Caki2 (cell line): ENCODE measurements around the gene MEGF11. TPM values are rescaled to one million over a fixed set of nuclear protein-coding genes. Genes with fewer than 3 reads are reported as not detected.

ENCODE experiments used
- DNase-seq: peaks from one replicate; pipeline ENCODE4 v3.0.0-alpha.2; 2015; ENCODE audit warnings: low read depth
- in situ Hi-C: cut with HindIII; loops from 2 replicates; pipeline ENCODE4 v1.10.0; 2016; ENCODE audit warnings: low sequenced_read_pairs, low pct_unique_long_range_greater_than_20kb, mixed read lengths
- total RNA-seq: library from RNA; depleted of rRNA; stranded (reverse); fragments of >200 nt; shearing (Covaris generic); gene quantifications from 2 replicates; pipeline ENCODE4 v1.2.3, GENCODE V29; 2014; ENCODE audit warnings: low replicate concordance

Gene MEGF11
- total RNA-seq, 1 experiment from 2014 or later, result not detected

DNA sequence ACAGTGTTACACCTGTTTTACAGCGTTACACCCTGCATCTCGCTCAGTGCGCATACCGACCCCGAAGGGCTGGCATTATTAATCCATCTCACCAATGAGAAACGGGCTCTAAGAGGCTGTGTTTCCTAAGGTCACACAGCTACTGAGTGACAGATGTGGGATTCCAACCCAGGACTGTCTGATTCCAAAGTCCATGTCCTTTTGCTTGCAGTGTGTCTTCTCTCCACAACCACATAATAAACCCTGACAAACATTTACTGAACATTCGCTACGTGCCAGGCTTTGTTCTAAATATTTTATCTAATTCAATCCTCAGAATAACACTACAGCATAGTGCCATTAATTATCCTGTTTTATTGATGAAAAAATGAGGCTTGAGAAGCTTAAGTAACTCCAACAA, 305.2 kb downstream of the MEGF11 start:
- in situ Hi-C loops, result no loop called here
- no peak for DNase-seq

DNA sequence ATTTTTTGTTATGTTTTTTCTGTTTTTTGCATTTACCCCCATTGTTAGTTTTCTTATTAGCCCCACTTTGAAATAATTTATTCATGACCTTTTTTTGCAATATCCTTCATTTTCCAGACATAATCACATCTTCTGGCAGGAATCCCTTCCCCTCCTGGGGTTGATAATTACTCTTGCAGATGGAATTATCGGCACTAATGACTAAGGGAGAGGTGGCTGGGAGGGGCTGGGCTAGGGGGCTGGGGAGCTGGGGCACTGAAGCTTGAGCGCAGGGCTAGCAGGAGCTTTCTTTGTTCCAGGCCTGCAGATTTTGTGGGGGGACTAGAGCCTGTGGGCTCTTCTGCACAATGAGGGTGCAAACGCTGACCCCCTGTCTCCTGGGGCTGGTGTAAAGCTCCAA, 306.5 kb downstream of the MEGF11 start:
- no peak for DNase-seq
- in situ Hi-C loops, result no loop called here

DNA sequence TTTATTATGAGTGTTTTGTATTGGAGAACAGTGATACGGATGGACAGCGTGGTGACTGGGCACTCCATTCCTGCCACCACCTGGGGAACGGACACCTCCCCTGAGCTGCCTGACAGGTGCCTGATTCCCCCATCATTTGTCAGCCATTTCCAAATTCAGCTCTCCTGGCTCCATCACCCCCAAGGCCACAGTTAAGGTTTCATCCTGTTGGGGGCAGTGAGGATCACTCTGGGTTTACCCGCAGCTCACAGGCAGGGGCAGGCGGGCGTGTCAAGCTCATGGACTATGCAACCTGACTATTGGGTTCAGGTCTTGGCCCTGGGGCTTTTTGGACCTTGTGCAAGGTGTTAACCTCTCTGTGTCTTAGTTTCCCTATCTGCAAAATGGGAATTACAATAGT, 307.9 kb downstream of the MEGF11 start:
- in situ Hi-C loops, result no loop called here
- DNase-seq, result no peak

DNA sequence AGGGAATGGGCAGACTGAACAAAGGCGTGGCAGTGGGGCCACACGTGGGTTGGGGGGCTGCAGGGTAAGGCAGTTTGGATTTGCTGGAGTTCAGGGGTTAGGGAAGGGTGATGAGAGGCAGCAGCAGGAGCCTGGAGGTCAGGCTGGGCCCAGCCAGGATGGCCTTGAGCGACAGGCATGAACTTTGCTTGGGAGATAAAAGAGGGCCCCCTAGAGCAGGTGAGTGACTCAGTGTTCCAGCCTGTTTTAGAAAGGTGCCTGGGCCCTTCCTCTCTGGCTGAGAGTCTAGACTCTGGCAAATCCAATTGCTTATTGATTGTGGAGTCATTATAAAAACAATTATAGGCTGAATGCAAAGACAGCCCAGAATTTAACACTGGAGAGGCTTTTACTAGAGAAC, 309.1 kb downstream of the MEGF11 start:
- DNase-seq, result no peak
- in situ Hi-C loops, result no loop called here

DNA sequence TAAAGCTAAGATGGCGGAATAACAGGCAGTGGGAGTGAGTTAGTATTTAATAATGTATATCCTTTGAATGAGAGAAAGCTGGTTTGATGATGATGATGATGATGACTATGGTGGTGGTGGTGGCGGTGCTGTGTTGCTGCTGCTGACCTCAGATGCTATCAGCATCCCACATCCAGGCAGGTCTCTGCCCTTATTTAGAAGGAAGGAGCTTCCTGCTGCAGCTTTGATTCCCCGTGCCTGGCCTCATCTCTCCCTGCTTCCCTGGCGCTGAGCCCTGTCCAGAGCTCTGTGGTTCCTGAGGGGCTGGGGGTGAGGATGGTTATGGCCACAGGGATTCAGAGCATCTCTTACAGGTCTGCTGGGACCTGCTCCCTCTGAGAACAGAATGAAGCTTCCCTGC, 311.1 kb downstream of the MEGF11 start:
- no peak for DNase-seq

DNA sequence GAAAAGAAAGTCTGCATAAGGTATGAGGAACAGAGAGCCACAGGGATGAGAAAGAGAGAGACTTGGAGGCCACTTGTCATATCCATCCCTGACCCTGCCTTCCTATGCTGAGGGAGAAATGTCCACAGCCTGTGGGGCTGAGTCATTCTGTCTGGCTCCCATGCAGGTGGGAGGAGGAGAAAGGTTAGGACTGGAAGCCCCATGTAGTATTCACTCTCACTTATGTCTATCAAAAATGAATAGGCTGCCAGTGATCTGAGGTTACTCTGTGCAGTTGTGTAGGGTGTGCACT, 313.0 kb downstream of the MEGF11 start:
- DNase-seq, result peak; percentile 37
- in situ Hi-C loops, result no loop called here

More for the DNA sequence above, 311.1 kb downstream of the MEGF11 start:
- in situ Hi-C loops, result no loop called here

DNA sequence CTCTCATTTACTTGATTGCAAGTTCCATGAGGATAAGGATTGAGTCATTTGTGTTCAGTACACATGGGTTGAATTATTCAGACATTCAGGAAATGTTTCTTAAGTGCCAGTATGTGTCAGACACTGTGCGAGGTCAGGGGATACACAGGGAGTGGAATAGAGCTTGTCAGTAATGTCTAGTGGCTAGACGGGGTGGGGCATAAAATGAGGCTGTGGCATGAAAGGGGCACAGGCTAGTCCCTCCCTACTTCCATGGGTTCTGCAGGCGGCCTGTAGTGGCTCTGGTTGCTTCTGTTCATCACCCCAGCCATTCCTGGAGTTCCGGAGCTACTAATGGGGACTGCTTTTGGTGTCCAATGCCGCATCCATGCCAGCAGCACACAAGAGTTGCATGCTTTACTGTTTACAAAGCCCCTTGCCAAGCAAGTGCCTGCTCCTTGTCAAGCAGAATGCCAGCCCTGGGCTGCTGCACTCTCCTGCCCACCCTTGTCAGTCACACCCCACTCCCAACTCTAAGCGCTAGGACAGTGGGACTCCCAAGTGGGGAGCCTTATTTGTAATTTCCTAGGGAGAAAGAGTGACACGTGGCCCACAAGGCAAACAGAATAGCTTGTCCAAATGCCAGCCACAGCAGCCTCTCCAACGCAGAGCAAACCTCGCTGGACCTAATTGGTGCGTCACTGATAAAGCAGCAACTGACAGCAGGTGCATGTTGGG, 313.5 kb downstream of the MEGF11 start:
- DNase-seq, result peak; percentile 50
- in situ Hi-C loops, result no loop called here

DNA sequence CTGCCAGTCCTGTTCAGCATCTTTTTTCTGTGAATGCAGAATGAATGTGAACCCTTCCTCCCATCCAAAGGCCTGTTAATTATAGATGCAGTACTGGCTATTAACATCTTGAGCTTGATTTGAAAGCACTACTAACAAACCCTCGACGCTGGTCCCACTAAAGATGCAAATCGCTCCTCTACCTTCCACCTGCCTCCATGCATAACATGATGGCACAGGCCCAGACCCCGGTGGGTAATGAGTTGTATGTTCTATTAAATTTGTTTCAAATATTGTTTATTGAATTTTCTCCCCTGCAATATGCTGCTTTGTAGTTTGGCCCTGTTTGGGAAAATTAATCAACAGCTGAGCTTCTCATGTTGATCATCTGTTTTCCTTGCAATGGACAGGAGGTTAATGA, 314.9 kb downstream of the MEGF11 start:
- in situ Hi-C loops, result no loop called here

DNA sequence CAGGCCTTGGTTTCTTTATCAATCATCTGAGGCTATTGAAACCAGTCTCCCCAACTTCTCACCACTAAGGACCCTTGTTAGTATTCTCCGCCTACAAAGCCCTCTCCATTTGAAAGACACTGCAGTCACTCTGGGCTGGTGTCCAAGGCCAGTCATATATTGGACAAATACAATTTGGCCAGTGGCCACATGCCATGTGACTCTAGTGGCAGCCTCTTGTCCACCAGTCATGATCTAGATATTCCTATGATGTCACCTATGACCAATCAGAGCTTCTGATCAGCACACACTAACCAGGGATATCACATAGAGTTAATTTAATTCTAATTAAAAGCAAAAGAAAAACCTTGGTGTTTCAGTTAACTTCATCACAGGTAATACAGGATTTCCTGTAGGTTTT, 316.1 kb downstream of the MEGF11 start:
- in situ Hi-C loops, result no loop called here
- peak; percentile 13 for DNase-seq

More for the DNA sequence above, 314.9 kb downstream of the MEGF11 start:
- no peak for DNase-seq

DNA sequence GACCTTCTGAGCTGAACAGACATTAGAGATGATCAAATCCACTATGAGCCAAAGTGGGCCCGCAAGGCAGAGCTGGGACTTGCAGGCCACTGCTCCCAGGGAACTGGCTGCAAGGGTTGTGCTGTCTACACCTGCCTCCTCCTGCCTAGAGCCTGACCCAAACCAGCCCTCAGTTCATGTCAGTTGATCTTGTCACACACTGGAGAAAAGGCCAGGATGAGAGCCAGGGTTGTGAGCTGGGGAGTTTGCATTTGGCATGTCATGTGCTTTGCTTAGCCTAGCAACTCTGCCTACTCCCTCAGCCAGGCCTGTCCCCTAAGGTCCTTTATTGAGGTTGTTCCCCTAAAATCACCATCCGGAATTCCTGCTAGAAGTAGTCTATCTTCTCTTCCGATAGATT, 316.5 kb downstream of the MEGF11 start:
- in situ Hi-C loops, result no loop called here
- no peak for DNase-seq

DNA sequence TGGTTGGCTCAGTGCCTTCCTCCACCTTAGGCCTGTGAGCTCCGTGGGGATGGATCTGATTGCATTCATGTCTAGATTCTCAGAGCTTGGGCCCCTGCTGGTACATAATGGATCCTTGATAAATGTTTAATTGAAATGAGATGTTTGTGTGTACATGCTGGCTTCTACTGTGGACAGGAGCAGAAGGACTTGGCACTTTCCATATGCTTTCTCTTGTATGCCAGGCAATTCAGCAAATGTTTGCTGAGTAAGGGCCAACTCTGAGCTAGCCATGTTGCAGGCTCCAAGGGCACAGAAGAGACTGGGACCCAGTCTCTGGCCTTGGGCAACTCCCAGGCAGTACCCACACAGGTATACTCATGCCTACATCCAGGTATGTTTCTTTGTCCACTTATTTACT, 317.3 kb downstream of the MEGF11 start:
- no peak for DNase-seq
- in situ Hi-C loops, result no loop called here

DNA sequence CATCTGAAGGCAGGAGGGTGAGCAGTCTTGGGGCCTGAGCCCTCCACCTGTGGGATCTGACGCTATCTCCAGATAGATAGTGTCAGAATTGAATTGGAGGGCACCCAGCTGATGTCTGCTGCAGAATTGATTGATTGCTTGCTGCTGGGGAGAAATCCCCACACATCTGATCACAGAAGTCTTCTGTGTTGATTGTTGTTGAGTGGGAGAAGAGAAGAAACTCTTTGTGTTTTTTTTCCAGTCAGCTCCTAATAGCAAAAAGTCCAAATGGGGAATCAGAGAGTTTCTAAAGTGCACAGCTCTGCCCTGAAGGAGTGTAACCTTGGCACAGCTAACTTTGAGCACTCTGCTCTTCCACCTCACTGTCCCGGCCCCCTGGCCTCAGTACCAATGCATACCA, 318.2 kb downstream of the MEGF11 start:
- no peak for DNase-seq
- in situ Hi-C loops, result no loop called here

DNA sequence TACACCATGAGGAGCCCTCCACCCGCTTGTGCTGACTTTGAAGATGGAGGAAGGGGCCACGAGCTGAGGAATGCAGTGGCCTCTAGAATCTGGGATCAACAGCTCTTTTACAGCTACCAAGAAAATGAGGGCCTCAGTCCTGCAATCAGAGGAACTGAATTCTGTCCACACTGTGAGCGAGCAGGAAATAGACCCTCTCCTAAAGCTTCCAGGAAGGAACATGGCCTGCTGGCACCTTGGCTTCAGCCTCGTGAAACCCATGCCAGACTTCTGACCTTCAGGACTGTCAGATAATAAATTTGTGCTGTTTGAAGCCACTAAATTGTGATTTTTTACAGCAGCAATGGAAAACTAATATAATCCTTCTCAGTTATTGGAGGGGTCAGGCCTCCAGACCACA, 322.3 kb downstream of the MEGF11 start:
- DNase-seq, result no peak
- in situ Hi-C loops, result no loop called here

DNA sequence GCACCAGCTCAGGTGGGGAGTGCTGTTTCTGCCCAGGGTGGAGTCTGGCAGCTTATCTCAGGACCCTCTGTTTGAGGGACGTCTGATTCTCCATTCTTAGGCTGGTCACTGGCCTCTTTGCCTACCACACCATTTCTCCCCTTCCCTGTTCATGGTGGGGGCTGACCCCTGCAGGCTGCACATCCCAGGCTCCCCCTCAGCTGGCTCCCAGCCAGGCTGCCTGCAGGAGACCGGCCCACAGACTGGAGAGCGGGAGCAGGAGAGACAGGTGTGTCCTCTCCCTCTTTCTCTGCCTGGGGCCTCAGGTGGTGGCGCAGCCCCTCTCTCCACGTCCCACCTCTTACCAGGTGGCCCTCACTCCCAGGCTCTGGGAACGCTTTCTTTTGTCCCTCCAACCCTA, 323.4 kb downstream of the MEGF11 start:
- in situ Hi-C loops, result no loop called here
- no peak for DNase-seq

DNA sequence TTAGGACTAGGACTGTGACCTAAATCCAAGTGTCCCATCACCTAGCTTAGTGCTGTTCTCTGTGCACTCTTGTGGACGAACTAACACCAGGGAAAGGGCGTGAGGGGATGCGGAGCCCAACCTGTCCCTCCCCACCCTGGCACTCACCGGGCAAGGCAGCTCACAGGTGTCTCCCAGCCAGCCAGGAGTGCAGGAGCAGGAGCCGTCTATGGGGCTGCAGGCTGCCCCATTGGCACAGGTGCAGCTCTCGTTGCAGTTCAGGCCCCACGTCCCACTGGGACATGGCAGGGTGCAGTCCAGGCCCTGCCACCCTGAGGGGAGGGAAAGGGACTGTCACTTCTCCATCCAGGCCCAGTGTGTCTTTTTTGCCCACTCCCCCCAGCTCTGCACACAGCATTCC, 324.0 kb downstream of the MEGF11 start:
- DNase-seq, result no peak
- in situ Hi-C loops, result no loop called here

DNA sequence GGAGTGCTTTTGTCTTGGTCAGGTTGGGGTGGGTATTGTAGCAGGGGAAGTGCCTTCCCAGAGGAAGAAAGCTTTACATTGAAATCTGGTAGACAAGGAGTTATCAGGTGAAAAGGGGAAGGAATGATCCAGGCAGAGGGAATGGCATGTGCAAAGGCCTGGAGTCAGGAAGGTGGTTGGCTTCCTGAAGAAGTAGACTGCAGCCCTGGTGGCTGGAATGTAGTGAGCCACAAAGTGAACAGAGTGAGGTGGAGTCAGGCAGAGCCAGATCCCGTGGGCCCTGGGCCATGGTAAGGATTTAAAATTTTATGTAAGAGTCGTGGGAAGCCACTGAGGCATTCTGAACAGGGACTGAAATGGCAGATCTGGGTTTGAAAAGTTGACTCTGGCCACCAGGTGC, 326.0 kb downstream of the MEGF11 start:
- in situ Hi-C loops, result no loop called here
- no peak for DNase-seq

DNA sequence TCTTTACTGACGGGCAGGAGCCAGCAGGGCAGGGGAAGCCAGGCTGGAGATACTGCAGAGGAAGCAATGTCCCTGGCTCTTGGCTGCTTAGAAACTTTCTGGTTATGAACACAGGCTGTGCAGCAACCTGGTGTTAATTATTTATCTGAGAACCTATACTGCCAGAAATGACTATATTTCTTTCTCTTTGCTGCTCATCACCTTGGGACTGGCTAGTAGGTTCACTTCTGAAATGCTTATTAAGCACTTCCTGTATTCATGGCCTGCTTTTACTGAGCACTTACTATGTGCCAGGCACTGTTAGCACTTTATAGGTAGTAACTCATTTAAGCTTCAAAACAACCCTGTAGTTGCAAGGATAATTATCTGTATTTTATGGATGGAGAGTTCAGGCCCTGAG, 326.7 kb downstream of the MEGF11 start:
- no peak for DNase-seq
- in situ Hi-C loops, result no loop called here

DNA sequence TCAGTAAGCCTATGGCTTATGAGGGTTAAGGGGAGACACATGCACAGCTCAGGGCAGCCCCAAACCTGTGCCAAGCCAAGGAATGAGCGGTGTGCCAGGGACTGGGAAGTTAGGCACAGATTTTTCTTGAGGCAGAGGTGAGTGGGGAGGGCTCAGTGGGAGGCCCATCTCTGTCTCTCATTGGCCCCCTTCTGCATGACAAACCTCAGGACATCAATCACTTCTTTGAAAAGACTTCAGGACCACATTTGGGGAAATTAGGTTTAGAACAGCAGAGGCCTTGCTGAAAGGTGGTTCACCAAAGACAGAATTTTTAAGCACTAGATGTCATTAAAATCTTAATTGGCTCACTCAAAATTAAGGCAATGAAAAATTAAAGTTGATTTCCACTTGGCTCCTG, 327.1 kb downstream of the MEGF11 start:
- in situ Hi-C loops, result no loop called here

DNA sequence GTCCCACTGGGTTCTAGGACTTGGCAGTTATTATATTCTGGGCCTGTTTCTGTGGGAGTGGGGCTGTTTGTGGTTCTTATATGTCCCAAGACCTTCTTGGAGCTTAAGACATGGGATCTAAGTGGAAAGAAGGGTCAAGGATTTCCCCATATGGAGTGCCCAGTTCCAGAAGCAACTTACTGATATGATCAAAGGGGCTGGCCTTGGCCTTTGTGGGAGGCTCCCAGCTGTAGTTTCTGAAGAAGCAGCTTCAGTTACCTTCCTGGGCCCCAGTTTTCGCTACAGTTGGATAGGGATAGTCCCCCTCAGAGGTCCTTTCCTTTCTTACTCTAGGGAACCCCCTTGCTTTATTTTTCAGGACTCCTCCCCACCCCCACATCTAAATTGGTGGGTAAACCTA, 328.2 kb downstream of the MEGF11 start:
- in situ Hi-C loops, result no loop called here
- no peak for DNase-seq

More for the DNA sequence above, 327.1 kb downstream of the MEGF11 start:
- no peak for DNase-seq

DNA sequence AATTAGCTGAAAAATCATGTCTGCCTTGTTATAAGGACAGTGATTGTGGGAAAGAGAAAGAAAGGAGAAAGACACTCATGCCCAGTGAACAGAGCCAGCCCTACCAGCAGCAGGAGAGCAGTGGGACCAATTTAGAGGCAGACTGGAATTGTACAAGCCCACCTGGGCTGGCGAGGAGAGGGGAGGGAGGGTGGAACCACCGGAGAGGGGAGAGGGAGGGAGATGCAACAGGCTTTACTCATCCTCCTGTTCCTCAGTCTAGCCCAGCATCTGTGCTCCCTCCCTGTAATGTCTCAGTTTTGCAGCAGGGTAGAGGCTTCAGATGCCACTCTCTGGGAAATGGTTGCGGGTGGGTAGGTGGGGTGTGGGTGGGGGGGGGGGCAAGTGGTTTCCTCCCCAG, 329.5 kb downstream of the MEGF11 start:
- in situ Hi-C loops, result no loop called here
- no peak for DNase-seq

DNA sequence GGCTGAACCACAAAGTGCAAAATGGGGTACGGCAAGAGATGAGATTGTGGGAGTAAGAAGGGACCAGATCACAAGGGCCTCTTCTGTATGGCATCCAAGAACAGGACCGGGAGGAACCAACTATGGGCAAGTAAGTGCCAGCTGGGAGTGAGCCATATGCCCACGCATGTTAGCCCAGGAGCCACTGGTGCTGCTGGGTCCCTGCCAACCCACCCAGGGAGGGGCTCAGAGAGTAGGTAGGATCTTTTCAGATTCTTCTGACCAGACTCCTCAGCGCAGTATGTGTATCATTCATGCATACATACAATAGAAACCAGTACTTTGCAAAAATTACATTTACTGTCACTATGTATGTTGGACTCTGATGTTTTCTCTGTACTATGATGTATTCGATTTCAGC, 330.3 kb downstream of the MEGF11 start:
- no peak for DNase-seq
- in situ Hi-C loops, result no loop called here
